Measurements from ENCODE around the gene ROMO1. TPM values are rescaled to one million over a fixed set of nuclear protein-coding genes. Genes with fewer than 3 reads are reported as not detected.
"Not testable (repeated sequence)": the region's sequence is repeated elsewhere in the genome, so short reads cannot be mapped to it uniquely, and the experiment has no call there.

The ROMO1 gene
- total and polyA plus RNA-seq, 2 experiments from 2014 or later = 152 to 881 TPM

GRCh38 chr20:35681960-35682359 lies 17.2 kb upstream of the ROMO1 start:
- no peak for TF ChIP-seq ZNF114 (CRISPR knock-in tag; IDR thresholded peaks at IDR 0.05)
- H3K79me2 ChIP-seq (replicated peaks; ENCODE audit: insufficient read depth) = no peaks in the 10 kb centered on the region
- no peak for DNase-seq (ENCODE audit: low spot score)

GRCh38 chr20:35685368-35685767 lies 13.8 kb upstream of the ROMO1 start:
- peaks cover 12% of the 10 kb centered on the region; the same call in 1 of the 2 replicates for H3K36me3 ChIP-seq (ENCODE audit: insufficient read depth)
- H4K20me1 ChIP-seq (replicated peaks; ENCODE audit: insufficient read depth) = not testable (repeated sequence)

More at GRCh38 chr20:35681960-35682359, 17.2 kb upstream of the ROMO1 start:
- Mint-ChIP-seq H3K27ac (no peak overlapping the region), H3K9me3 (no peaks in the 10 kb centered on the region), H3K4me3 (no peak overlapping the region), H3K36me3 (ENCODE audit: low read depth) (peaks cover 6% of the 10 kb centered on the region; the same call in 2 of the 3 replicates), H3K4me1 (peaks cover 9% of the 10 kb centered on the region; the same call in 2 of the 3 replicates), H3K27me3 (ENCODE audit: insufficient read depth, low read depth, poor library complexity) (peaks cover 2% of the 10 kb centered on the region)
- H3K9me2 ChIP-seq (ENCODE audit: insufficient read depth) = no peaks in the 10 kb centered on the region
- H4K20me1 ChIP-seq (replicated peaks; ENCODE audit: insufficient read depth) = no peaks in the 10 kb centered on the region
- no peaks in the 10 kb centered on the region for H3K36me3 ChIP-seq (ENCODE audit: insufficient read depth)
- H3F3A ChIP-seq (replicated peaks; ENCODE audit: low read depth) = 0 out of 2 replicates have a peak, but pooled peaks cover 3% of the 10 kb centered on the region
- no peak for ATAC-seq
- no peaks in the 10 kb centered on the region for H3K4me1 ChIP-seq (ENCODE audit: insufficient read depth)
- H3K4me3 ChIP-seq = no peak overlapping the region
- no peaks in the 10 kb centered on the region for H3K27me3 ChIP-seq (ENCODE audit: insufficient read depth)
- H2AFZ ChIP-seq = no peak overlapping the region
- no peak overlapping the region for H3K4me2 ChIP-seq
- H3K27ac ChIP-seq (ENCODE audit: low read depth) = no peak overlapping the region

GRCh38 chr20:35686872-35687271 lies 12.3 kb upstream of the ROMO1 start:
- not testable (repeated sequence) for H3K27ac ChIP-seq (ENCODE audit: low read depth); H3K27ac Mint-ChIP-seq; H3K4me1 ChIP-seq (ENCODE audit: insufficient read depth); H3K27me3 ChIP-seq (ENCODE audit: insufficient read depth); H3K79me2 ChIP-seq (replicated peaks; ENCODE audit: insufficient read depth); H3K4me1 Mint-ChIP-seq; H2AFZ ChIP-seq; H3K4me2 ChIP-seq; H3K4me3 ChIP-seq; H3K27me3 Mint-ChIP-seq (ENCODE audit: insufficient read depth, low read depth, poor library complexity); ATAC-seq; H3F3A ChIP-seq (replicated peaks; ENCODE audit: low read depth); H3K4me3 Mint-ChIP-seq; H4K20me1 ChIP-seq (replicated peaks; ENCODE audit: insufficient read depth); H3K9me2 ChIP-seq (ENCODE audit: insufficient read depth)
- peak; percentile 60 for DNase-seq (ENCODE audit: low spot score)
- Mint-ChIP-seq H3K36me3 (ENCODE audit: low read depth) (peaks cover 39% of the 10 kb centered on the region), H3K9me3 (peaks cover 16% of the 10 kb centered on the region)
- peak; percentile 47 to 76 for TF ChIP-seq CTCF (conservative IDR thresholded peaks at IDR 0.05; ENCODE audit: low read depth in 2 of 2)
- H3K36me3 ChIP-seq (ENCODE audit: insufficient read depth) = peaks cover 12% of the 10 kb centered on the region; the same call in 1 of the 2 replicates

More at GRCh38 chr20:35685368-35685767, 13.8 kb upstream of the ROMO1 start:
- H3K4me3 Mint-ChIP-seq; H3K4me2 ChIP-seq; H3K27ac ChIP-seq (ENCODE audit: low read depth); ATAC-seq; H3K27me3 Mint-ChIP-seq (ENCODE audit: insufficient read depth, low read depth, poor library complexity); H3K27ac Mint-ChIP-seq; H3K4me3 ChIP-seq; H3K4me1 ChIP-seq (ENCODE audit: insufficient read depth); H3K4me1 Mint-ChIP-seq; DNase-seq (ENCODE audit: low spot score); H3K79me2 ChIP-seq (replicated peaks; ENCODE audit: insufficient read depth); H3F3A ChIP-seq (replicated peaks; ENCODE audit: low read depth); H3K27me3 ChIP-seq (ENCODE audit: insufficient read depth); H3K9me2 ChIP-seq (ENCODE audit: insufficient read depth); H2AFZ ChIP-seq: not testable (repeated sequence)
- peaks cover 16% of the 10 kb centered on the region for H3K9me3 Mint-ChIP-seq
- peaks cover 35% of the 10 kb centered on the region for H3K36me3 Mint-ChIP-seq (ENCODE audit: low read depth)

GRCh38 chr20:35690265-35690664 lies 8.9 kb upstream of the ROMO1 start:
- peaks cover 2% of the 10 kb centered on the region for H3K27me3 Mint-ChIP-seq (ENCODE audit: insufficient read depth, low read depth, poor library complexity)
- Histone ChIP-seq H3K9me2 (ENCODE audit: insufficient read depth) (no peaks in the 10 kb centered on the region), H3F3A (replicated peaks; ENCODE audit: low read depth) (no peaks in the 10 kb centered on the region), H2AFZ (no peak overlapping the region), H4K20me1 (replicated peaks; ENCODE audit: insufficient read depth) (no peaks in the 10 kb centered on the region), H3K4me3 (no peak overlapping the region), H3K4me1 (ENCODE audit: insufficient read depth) (no peaks in the 10 kb centered on the region), H3K36me3 (ENCODE audit: insufficient read depth) (peaks cover 16% of the 10 kb centered on the region; the same call in 1 of the 2 replicates), H3K27ac (ENCODE audit: low read depth) (no peak overlapping the region), H3K27me3 (ENCODE audit: insufficient read depth) (no peaks in the 10 kb centered on the region), H3K79me2 (replicated peaks; ENCODE audit: insufficient read depth) (no peaks in the 10 kb centered on the region), H3K4me2 (no peak overlapping the region)
- no peak overlapping the region for H3K27ac Mint-ChIP-seq
- DNase-seq (ENCODE audit: low spot score) (no peak), ATAC-seq (no peak)
- H3K4me1 Mint-ChIP-seq = no peaks in the 10 kb centered on the region
- TF ChIP-seq EZH2phosphoT487 (IDR thresholded peaks at IDR 0.05; ENCODE audit: unreplicated experiment) (no peak), ZNF114 (CRISPR knock-in tag; IDR thresholded peaks at IDR 0.05) (no peak), EZH2 (IDR thresholded peaks at IDR 0.05; ENCODE audit: low read depth, unreplicated experiment) (no peak), ZNF331 (CRISPR knock-in tag; IDR thresholded peaks at IDR 0.05; ENCODE audit: low read depth) (no peak), JUNB (IDR thresholded peaks at IDR 0.05; ENCODE audit: unreplicated experiment) (no peak), REST (IDR thresholded peaks at IDR 0.05; ENCODE audit: unreplicated experiment) (no peak)
- H3K4me3 Mint-ChIP-seq = no peak overlapping the region
- H3K9me3 Mint-ChIP-seq = peaks cover 16% of the 10 kb centered on the region
- H3K36me3 Mint-ChIP-seq (ENCODE audit: low read depth) = peaks cover 47% of the 10 kb centered on the region

Data from GM23338 (cell line).